K562 (cell line): ENCODE results near the gene HFE. TPM values are rescaled to one million over a fixed set of nuclear protein-coding genes. Genes with fewer than 3 reads are reported as not detected.

Experiments
- CAMTA2 ChIP-seq: fragments of 250-450 bp; sonication (Bioruptor Pico); conservative IDR thresholded peaks from 2 replicates; pipeline ENCODE4 v1.5.1; 2022
- GTF2A2 ChIP-seq: IDR thresholded peaks from 2 replicates; pipeline ENCODE4 v1.6.1; 2016; ENCODE audit warnings: mild to moderate bottlenecking, missing genetic modification characterization, missing compliant biosample characterization
- HES1 ChIP-seq: fragments of 450-650 bp; IDR thresholded peaks from 2 replicates; pipeline ENCODE4 v1.6.1; 2016; ENCODE audit warnings: low read depth, mild to moderate bottlenecking, moderate library complexity
- HNRNPL ChIP-seq: fragments of 200-400 bp; formaldehyde crosslinking; IDR thresholded peaks from 2 replicates; pipeline ENCODE4 v1.6.1; 2017; ENCODE audit warnings: low read depth, mild to moderate bottlenecking, low read length
- MCM7 ChIP-seq, 2 experiments: fragments of 450-650 bp; IDR thresholded peaks; 2 replicates each; pipeline ENCODE4 v1.6.1; 2016 to 2018
- MYC ChIP-seq, 2 experiments: fragments of 250-450 bp in 1 of 2; sonication (Bioruptor Pico) in 1 of 2; IDR thresholded peaks; 2 replicates each; pipeline versions ENCODE4 v1.5.1 to v1.6.1; 2012 to 2021; ENCODE audit warnings: low read depth in 2 of 2, borderline replicate concordance in 1 of 2, improper control_type of control experiment in 1 of 2, low read length in 1 of 2, mild to moderate bottlenecking in 1 of 2, moderate library complexity in 1 of 2
- PRDM10 ChIP-seq: fragments of 450-650 bp; IDR thresholded peaks from 2 replicates; pipeline ENCODE4 v1.6.1; 2018; ENCODE audit not compliant: partially characterized antibody
- RFX7 ChIP-seq: fragments of 250-450 bp; sonication (Bioruptor Pico); IDR thresholded peaks from 2 replicates; pipeline ENCODE4 v1.5.1; 2021; ENCODE audit warnings: mild to moderate bottlenecking
- SFPQ ChIP-seq: fragments of 200-400 bp; formaldehyde crosslinking; IDR thresholded peaks from 2 replicates; pipeline ENCODE4 v1.6.1; 2017; ENCODE audit warnings: mild to moderate bottlenecking, low read depth, low read length, moderate library complexity
- SPI1 ChIP-seq: IDR thresholded peaks from 2 replicates; pipeline ENCODE4 v1.6.1; 2011; ENCODE audit warnings: low read depth, low read length, control low read depth, borderline replicate concordance
- ZBTB11 ChIP-seq, 3 experiments: fragments of 200-800 bp in 1 of 3; fragments of 250-450 bp in 1 of 3; fragments of 450-650 bp in 1 of 3; sonication (Bioruptor Pico) in 1 of 3; sonication (Bioruptor generic) in 1 of 3; formaldehyde crosslinking in 1 of 3; IDR thresholded peaks; 2 replicates each; pipeline versions ENCODE4 v1.6.1 to v1.8.0; 2016 to 2022; ENCODE audit warnings: mild to moderate bottlenecking in 2 of 3, missing genetic modification characterization in 2 of 3, missing compliant biosample characterization in 1 of 3, moderate library complexity in 1 of 3
- ZNF174 ChIP-seq: fragments of 250-450 bp; sonication (Bioruptor Pico); IDR thresholded peaks from 2 replicates; pipeline ENCODE4 v1.4.0; 2020; ENCODE audit warnings: mild to moderate bottlenecking
- ZNF41 ChIP-seq: fragments of 250-450 bp; sonication (Bioruptor Pico); conservative IDR thresholded peaks from 2 replicates; pipeline ENCODE4 v1.4.0; 2020; ENCODE audit warnings: mild to moderate bottlenecking
- polyA plus RNA-seq, 8 experiments: library from polyadenylated mRNA; depleted of rRNA in 4 of 8; stranded (reverse) in 5 of 8; unstranded in 3 of 8; fragments of >200 nt; fragmentation: Nextera tagmentation in 2 of 8; fragmentation: Illumina TruSeq in 1 of 8; extraction: Ambion mirVana in 2 of 8; extraction: Trizol in 1 of 8; gene quantifications; 2 replicates each; pipeline versions ENCODE4 v1.2.1 to v1.2.3, GENCODE V29; 2011 to 2014; ENCODE audit warnings: inconsistent platforms in 1 of 8, missing spikeins in 1 of 8
- total RNA-seq, 7 experiments: library from RNA; depleted of rRNA in 6 of 7; stranded (reverse); fragments of >200 nt in 6 of 7; fragmentation: Illumina TruSeq in 2 of 7; extraction: Trizol in 2 of 7; gene quantifications; 2 replicates each; pipeline versions ENCODE4 v1.2.1 to v1.2.3, GENCODE V29; 2011 to 2021; ENCODE audit warnings: low replicate concordance in 1 of 7
- TF ChIP-seq, protein P1 (sequence below): fragments of 250-450 bp; sonication (Bioruptor Pico); IDR thresholded peaks from 2 replicates; pipeline ENCODE4 v1.5.1; 2021; ENCODE audit warnings: mild to moderate bottlenecking

Gene HFE
- total and polyA plus RNA-seq, 9 of the 15 experiments (the other 6 are each of a cell fraction or from before 2014, with no cell fraction given): 0.14 to 1.2 (median 0.76) TPM

DNA sequence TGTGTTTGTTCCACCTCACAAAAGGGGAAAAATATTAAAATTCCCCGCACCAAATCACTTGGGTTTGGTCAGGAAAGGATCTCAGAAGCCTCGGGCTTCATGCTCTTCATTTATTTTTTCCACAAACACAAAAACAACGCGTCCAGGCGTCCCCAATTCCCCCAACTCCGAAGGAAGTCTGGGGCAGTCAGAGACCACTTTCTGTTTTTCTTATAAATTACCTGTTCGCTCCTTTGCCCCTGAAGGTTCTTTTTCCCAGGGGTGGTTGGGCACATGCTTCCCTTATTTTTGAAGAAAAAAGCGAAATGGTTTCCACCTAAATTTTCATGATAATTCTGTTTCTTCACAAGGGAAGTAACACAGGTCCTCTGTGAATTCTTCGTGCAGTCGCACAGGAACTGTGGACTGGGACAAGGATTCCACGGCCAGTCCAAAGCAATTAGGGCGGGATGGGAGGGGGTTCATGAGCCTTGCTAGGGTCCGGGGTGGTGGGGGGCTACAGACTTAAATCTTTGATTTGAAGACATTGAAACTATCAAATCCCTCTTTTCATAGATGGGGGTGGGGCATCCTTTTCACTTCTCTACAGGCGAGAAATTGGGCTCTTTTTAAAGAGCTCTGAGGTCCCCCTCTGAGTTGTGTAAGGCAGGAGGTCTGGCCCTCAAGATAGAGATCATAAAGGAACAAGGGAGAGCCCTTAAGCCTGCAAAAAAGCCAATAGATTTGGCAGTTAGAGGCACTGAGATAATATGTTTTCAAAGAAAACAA, 30.5 kb upstream of the HFE start (continued):
- TF ChIP-seq, protein P1, sequence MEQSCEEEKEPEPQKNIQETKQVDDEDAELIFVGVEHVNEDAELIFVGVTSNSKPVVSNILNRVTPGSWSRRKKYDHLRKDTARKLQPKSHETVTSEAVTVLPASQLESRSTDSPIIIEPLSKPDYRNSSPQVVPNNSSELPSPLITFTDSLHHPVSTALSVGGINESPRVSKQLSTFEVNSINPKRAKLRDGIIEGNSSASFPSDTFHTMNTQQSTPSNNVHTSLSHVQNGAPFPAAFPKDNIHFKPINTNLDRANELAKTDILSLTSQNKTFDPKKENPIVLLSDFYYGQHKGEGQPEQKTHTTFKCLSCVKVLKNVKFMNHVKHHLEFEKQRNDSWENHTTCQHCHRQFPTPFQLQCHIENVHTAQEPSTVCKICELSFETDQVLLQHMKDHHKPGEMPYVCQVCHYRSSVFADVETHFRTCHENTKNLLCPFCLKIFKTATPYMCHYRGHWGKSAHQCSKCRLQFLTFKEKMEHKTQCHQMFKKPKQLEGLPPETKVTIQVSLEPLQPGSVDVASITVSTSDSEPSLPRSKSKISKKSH: no peak
- TF ChIP-seq SFPQ: no peak
- no peak for TF ChIP-seq RFX7
- no peak for TF ChIP-seq ZNF41
- TF ChIP-seq SPI1: 0 out of 2 replicates have a peak, but pooled peaks have one; percentile 5
- peak; percentile 29 for TF ChIP-seq GTF2A2
- no peak for TF ChIP-seq HES1
- no peak for TF ChIP-seq HNRNPL
- TF ChIP-seq ZBTB11 (CRISPR knock-in tag; IDR thresholded peaks at IDR 0.05): peak in 1 of 3 experiments; percentile 11; a peak in 1 of 6 replicates
- TF ChIP-seq PRDM10: peak; percentile 94
- no peak for TF ChIP-seq CAMTA2 (CRISPR knock-in tag)
- no peak for TF ChIP-seq MCM7 (IDR thresholded peaks at IDR 0.05)
- no peak for TF ChIP-seq MYC (IDR thresholded peaks at IDR 0.05; ENCODE audit: low read depth, low read length)
- TF ChIP-seq MYC (CRISPR knock-in tag; IDR thresholded peaks at IDR 0.05; ENCODE audit: borderline replicate concordance, low read depth): no peak
- no peak for TF ChIP-seq ZNF174 (CRISPR knock-in tag)
